ENCODE data around the gene C1QL4. TPM values are rescaled to one million over a fixed set of nuclear protein-coding genes. Genes with fewer than 3 reads are reported as not detected.

Gene C1QL4
- total RNA-seq, 2 experiments from 2014 or later, result not detected

DNA sequence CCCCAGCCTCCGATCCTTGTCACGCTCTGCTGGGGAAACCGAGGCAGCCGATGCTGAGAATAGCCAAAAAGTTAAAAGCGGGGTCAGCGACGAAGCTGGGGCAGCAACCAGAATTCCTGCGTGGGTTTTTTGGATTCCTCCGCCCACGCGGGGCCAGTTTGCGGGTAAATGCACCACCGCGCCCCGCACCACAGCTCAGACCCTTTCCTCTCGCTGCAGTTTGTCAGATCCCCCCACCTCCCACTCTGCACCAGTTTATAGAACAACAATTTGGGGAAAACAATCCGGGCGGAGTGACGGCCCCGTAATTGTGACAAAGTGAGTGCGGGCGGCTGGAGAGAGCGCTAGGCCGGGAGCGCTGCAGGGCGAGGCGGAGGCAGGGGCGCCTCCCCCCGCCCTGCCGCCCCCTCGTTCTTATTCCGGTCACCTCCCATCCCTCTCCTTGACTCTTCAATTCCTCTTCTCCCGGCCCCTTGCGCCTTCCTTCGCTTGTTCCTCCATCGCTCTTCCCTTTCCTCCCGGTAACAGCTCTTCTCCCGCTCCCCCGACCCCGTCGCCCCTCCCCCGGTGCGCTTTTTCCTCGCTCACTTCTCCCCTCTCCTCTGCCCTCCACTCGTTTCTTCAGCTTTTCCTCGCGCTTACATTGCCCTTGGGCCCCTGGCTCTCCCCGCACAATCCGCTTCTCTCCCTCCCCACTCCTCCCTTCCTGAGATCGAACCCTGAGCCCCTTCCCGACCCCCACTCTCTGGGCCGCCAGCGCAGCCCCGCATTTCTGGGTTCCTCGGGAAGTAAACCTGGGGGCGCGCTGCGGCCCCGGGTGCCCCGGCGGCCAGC, 9.1 kb upstream of the C1QL4 start:
- DNase-seq, result no peak
- ChIA-PET POLR2A (no interaction called here), CTCF (interaction anchor here (0.5 to 4.7 kb wide), 14 partner anchors 9 to 268 kb away, joined by 3 to 47 read pairs (median 14); partner anchors contain the start of genes C1QL4, PRPH, SPATS2 and TROAP)
- H3K4me3 Mint-ChIP-seq, result no peak overlapping the region
- H3K9me3 Mint-ChIP-seq, result no peaks in the 10 kb centered on the region
- no peaks in the 10 kb centered on the region for H3K36me3 Mint-ChIP-seq (ENCODE audit: low read depth)
- H3K4me1 Mint-ChIP-seq, result peaks cover 27% of the 10 kb centered on the region
- H3K27ac Mint-ChIP-seq, result no peak overlapping the region
- H3K27me3 Mint-ChIP-seq, result peaks cover 75% of the 10 kb centered on the region

DNA sequence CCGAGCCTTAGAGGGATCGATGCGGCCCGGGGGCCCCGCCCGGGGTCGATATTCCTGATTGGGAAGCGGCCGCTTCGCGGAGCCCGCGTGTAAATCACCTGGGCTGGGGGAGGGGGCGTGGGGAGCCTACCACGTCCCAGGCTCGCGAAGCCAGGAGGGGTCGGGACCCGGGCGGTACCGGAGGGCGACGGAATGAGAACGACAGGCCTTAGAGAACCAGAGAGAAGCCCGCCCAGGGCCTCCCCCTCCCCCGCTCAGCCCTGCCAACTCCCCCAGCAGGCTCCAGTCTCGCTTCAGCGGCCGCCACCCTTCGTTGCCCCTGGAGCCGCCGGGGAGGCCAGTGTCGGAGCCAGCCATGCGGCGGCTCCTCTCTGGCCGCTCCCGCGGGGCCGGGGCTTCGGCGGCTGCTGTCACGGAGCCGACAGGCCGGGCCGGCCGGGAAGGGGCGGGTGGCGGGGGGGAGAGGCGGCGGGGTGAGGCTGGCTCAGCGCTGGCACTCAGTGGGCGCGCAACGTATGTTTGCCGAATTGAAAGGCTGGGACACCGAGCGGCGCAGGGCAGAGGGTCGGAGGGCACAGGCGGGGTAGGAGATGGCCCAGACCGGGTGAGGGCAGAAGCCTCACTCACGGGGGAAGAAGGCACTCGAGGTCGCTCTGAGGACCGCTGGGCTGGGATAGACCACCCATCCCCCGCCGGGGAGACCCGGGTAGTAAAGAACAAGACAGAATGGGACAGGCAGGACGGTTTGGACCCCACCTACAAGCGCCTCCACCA, 8.2 kb upstream of the C1QL4 start:
- CTCF ChIA-PET, result interaction anchor here (2.5 to 4.7 kb wide), 4 partner anchors 13 to 167 kb away, joined by 22 to 47 read pairs (median 35); partner anchors contain the start of gene PRPH
- no peak overlapping the region for H3K27ac Mint-ChIP-seq

DNA sequence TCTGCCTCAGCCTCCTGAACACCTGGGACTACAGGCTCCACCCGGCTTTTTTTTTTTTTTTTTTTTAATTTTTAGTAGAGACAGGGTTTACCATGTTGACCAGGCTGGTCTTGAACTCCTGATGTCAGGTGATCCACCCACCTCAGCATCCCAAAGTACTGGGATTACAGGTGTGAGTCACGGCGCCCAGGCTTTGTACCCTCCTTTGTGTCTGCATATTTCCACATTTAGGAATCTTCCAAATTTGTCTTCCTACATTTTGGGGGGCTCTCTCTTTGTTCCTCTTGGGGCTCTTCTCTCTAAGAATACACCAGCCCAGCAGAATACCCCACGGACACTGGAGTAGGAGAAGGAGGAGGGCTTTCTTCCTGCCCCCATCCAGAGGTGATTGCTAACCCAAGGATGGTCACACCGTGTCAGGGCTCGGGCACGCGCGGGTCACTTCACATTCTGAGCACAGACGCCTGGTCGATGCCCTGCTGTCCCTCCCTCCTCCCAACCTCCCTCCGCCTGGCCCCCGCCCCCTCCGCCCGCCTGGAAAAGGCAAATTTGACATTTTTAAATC, 7.6 kb upstream of the C1QL4 start:
- H3K4me1 Mint-ChIP-seq, result peaks cover 27% of the 10 kb centered on the region
- POLR2A ChIA-PET, result no interaction called here
- H3K4me3 Mint-ChIP-seq, result no peak overlapping the region

More for the DNA sequence above, 8.2 kb upstream of the C1QL4 start:
- no peaks in the 10 kb centered on the region for H3K9me3 Mint-ChIP-seq
- no peak overlapping the region for H3K4me3 Mint-ChIP-seq
- DNase-seq, result no peak
- no peaks in the 10 kb centered on the region for H3K36me3 Mint-ChIP-seq (ENCODE audit: low read depth)
- peaks cover 79% of the 10 kb centered on the region for H3K27me3 Mint-ChIP-seq
- POLR2A ChIA-PET, result no interaction called here
- H3K4me1 Mint-ChIP-seq, result peaks cover 27% of the 10 kb centered on the region

DNA sequence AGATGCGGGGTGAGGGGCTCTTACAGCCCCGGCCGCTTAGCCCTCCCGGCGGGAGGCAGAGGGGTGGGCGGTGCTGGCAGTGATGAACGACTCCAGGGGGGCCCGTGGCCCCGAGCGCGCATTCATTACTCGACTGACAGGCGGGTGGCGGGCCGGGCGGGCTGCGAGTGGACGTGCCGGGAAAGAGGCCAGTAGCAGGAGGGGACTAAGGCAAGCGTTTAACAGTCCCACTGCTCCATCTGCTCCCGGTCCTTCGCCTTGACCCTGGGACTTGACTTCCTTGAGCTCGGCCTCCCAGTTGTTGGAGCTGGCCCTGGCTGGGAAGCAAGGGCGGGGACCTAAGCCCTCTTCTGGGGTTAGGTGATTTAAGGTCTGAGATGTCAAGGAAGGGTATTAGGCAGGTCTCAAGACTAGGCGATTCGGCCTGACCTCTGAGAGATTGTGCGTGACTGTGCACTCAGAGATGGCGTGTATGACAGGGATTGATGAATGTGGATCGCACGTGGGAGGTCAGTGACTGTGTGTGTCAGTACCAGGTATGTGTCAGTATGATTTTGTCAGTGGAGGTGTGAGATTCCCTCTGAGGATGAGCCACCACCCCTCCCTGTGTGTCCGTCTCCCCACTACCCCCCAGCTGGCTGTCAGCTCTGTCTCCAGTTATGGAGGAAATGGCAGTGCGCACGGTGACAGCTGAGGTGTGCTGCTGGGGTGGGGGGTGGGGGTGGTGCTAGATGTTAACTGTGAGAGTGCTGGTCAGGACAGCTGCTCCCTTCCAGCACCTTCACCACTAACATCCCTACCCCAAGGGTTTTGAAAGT, 6.1 kb upstream of the C1QL4 start:
- CTCF ChIA-PET, result interaction anchor here (0.6 to 4.0 kb wide), 16 partner anchors 11 to 1707 kb away, joined by 3 to 32 read pairs (median 6); partner anchors contain the start of genes PRPH, SPATS2 and TROAP
- H3K36me3 Mint-ChIP-seq (ENCODE audit: low read depth), result no peaks in the 10 kb centered on the region
- H3K9me3 Mint-ChIP-seq, result no peaks in the 10 kb centered on the region
- no peak for DNase-seq
- H3K27ac Mint-ChIP-seq, result no peak overlapping the region
- POLR2A ChIA-PET, result no interaction called here
- H3K4me1 Mint-ChIP-seq, result peaks cover 27% of the 10 kb centered on the region
- H3K4me3 Mint-ChIP-seq, result peak overlapping the region; percentile 27
- H3K27me3 Mint-ChIP-seq, result peaks cover 85% of the 10 kb centered on the region

More for the DNA sequence above, 7.6 kb upstream of the C1QL4 start:
- Mint-ChIP-seq H3K36me3 (ENCODE audit: low read depth) (no peaks in the 10 kb centered on the region), H3K27me3 (peaks cover 81% of the 10 kb centered on the region), H3K27ac (no peak overlapping the region), H3K9me3 (no peaks in the 10 kb centered on the region)
- CTCF ChIA-PET, result interaction anchor here (3.9 to 4.0 kb wide), 2 partner anchors 12 to 48 kb away, joined by 30 to 32 read pairs; partner anchors contain the start of gene PRPH
- DNase-seq, result no peak

DNA sequence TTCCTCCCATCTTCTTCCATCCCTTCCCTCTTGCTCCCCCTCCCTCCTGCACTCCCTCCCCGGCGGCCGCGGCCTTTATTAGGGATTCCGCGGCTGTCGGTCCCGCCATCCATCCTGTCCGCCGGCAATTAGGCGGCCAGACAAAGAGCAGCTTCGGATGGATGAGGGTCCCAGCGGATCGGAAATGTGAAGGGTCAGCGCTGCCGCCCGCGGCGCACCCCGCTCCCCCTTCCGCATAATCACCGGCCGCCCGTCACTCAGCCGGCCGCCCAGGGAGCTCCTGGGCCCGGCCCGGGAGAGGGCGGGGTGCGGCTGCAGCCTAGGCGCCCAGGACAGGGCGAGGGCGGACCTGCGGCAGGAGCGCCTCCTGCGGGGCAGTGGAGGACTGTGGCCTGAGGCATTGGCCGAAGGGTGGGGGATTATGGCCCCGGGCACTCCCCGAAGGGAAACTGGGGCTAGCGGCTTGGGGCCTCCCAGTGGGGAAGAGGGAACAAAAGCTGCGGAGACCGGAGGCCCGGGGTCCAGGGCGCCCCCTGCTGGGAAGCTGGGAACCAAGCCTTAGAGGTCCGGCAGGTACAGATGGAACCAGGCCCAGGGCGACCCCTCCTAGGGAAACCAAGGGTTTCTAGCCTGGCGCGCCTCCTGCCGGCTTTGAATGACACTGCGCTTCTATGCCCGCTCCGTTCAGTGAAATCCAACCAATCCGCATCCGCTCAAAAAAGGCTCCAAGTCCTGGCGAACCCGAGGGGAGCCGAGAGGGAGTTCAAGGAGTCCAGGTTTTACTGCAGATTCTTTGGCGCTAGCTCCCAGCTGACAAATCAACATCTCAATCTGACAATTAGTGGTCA, 5.3 kb upstream of the C1QL4 start:
- ChIA-PET CTCF (interaction anchor here (0.6 to 4.0 kb wide), 25 partner anchors 10 to 287 kb away, joined by 3 to 32 read pairs (median 4); partner anchors contain the start of genes PRPH, SPATS2 and TROAP), POLR2A (no interaction called here)
- DNase-seq, result peak; percentile 75
- peak overlapping the region; percentile 27 for H3K4me3 Mint-ChIP-seq
- H3K9me3 Mint-ChIP-seq, result no peaks in the 10 kb centered on the region
- H3K36me3 Mint-ChIP-seq (ENCODE audit: low read depth), result no peaks in the 10 kb centered on the region
- peaks cover 89% of the 10 kb centered on the region for H3K27me3 Mint-ChIP-seq
- H3K27ac Mint-ChIP-seq, result no peak overlapping the region
- peaks cover 34% of the 10 kb centered on the region for H3K4me1 Mint-ChIP-seq

DNA sequence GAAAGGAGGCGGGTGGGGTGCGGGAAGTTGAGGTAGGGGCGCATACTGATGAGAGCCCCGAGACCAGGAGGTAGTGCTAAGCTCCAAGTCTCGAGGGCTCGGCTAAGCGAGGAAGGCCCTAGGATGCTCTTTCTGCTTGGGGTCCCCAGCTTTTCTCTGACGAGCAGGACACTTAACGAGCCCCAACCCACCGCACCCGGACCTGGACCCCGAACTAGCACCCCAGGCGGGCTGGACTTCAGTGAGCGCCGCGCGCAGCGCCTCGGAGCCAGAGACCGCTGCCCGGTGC, 4.7 kb upstream of the C1QL4 start:
- DNase-seq, result no peak
- H3K27me3 Mint-ChIP-seq, result peaks cover 89% of the 10 kb centered on the region
- H3K9me3 Mint-ChIP-seq, result no peaks in the 10 kb centered on the region
- ChIA-PET CTCF (interaction anchor here (0.8 to 4.0 kb wide), 21 partner anchors 9 to 286 kb away, joined by 3 to 32 read pairs (median 4); partner anchors contain the start of genes PRPH, SPATS2 and TROAP), POLR2A (no interaction called here)
- H3K4me1 Mint-ChIP-seq, result peaks cover 34% of the 10 kb centered on the region
- no peak overlapping the region for H3K27ac Mint-ChIP-seq
- H3K36me3 Mint-ChIP-seq (ENCODE audit: low read depth), result no peaks in the 10 kb centered on the region
- peak overlapping the region; percentile 13 for H3K4me3 Mint-ChIP-seq

DNA sequence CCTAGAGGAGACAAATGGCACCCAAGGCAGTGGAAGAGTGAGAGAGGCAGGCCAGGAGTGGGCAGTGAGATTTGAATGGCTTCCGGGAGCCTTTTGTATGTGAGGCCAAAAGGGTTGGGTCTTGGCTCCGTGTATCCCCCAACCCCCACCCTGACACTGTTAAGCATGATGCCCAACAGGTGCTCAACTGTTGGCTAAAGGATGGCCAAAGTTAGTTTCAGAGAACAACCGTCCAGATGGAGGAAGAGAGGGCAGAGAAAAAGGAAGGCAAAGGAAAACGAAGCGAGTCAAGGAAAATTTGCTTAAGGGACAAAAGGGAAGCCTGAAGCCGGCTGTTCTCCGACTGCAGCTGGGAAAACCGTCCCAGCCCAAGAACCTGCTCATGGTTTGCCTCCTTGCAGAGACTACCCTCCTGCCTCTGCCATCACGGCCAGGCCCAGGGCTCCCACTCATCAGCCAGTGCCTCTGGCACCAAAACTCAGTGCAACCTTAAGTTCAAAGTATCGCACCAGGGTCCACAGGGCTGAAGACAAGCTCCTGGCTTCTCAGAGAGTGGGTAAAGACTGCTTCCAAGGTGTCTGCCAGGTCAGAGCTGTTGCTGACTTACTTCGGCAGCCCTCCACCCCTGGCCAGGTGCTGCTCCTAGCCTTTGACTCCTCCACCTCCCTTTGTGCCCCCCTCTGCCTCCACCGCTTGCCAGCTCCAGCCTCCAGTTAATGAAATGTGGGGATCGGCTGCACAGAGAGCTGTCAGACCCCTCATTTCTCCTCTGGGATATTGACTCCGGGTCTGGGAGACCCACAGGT, 4.2 kb upstream of the C1QL4 start:
- H3K4me3 Mint-ChIP-seq, result no peak overlapping the region
- peaks cover 86% of the 10 kb centered on the region for H3K27me3 Mint-ChIP-seq
- no peaks in the 10 kb centered on the region for H3K36me3 Mint-ChIP-seq (ENCODE audit: low read depth)
- H3K4me1 Mint-ChIP-seq, result peaks cover 34% of the 10 kb centered on the region
- DNase-seq, result no peak
- H3K9me3 Mint-ChIP-seq, result no peaks in the 10 kb centered on the region
- ChIA-PET POLR2A (no interaction called here), CTCF (interaction anchor here (0.7 to 4.0 kb wide), 16 partner anchors 9 to 170 kb away, joined by 3 to 32 read pairs (median 4); partner anchors contain the start of genes PRPH, SPATS2 and TROAP)
- H3K27ac Mint-ChIP-seq, result no peak overlapping the region

DNA sequence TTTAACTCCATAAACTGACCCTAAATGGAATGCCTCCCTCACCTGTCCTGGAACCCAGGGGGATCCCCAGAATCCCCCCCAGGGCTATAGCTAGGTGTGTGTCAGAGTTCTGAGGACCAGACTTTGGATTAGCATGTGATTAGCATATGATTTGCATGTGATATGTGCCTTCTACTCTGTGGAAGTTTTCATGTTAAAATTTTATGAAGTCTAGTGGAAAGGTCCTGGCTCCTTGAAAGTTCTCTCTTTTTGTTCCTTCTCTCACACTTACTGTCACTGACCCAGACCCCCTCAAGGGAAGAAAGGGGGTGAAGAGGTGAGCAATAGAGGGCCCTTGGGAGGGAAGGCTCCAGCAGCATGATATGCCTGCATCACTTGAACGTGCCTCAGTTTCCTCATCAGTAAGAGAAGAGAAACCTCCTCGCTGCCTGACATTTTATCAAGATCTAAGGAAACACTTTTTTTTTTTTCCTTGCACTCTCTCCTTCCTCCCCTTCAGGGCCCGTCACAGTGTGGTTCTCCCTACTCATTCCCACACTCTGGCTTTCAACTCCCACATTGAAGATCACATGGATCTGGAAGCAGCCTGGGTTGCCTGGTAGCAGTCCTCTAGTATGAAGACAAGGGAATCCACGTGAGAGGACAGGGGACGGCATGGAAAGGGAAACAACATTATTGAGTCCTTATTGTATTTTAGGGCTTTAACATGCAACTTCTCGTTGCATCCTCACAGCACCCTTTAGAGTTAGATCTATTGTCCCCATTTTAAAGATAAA, 3.3 kb upstream of the C1QL4 start:
- ChIA-PET POLR2A (no interaction called here), CTCF (interaction anchor here (1.0 to 4.0 kb wide), 5 partner anchors 8 to 75 kb away, joined by 3 to 32 read pairs (median 5); partner anchors contain the start of gene PRPH)
- Mint-ChIP-seq H3K9me3 (no peaks in the 10 kb centered on the region), H3K4me3 (no peak overlapping the region), H3K27me3 (peaks cover 84% of the 10 kb centered on the region), H3K36me3 (ENCODE audit: low read depth) (no peaks in the 10 kb centered on the region), H3K27ac (no peak overlapping the region), H3K4me1 (peaks cover 31% of the 10 kb centered on the region)
- DNase-seq, result no peak

DNA sequence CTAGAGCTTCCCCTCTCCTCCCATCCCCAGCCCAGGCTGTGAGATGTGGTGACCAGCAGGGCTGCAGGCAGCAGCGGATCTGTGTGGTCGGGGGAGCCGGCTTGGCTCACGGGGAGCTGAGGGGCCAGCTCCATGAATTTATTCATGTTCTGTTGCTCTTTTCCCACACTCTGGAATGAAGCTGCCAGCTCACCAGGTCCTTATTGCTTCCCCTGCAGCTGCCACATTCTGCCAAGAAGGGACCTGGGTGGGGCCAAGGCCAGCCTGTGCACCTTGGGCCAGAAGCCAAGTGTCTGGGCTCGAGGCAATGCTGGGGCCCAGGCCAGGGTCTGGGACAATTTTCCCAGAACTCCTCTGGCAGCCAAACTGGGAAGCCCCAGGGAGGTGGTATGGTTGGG, 2.5 kb upstream of the C1QL4 start:
- H3K36me3 Mint-ChIP-seq (ENCODE audit: low read depth), result no peaks in the 10 kb centered on the region
- no peak overlapping the region for H3K27ac Mint-ChIP-seq
- H3K9me3 Mint-ChIP-seq, result no peaks in the 10 kb centered on the region
- peaks cover 33% of the 10 kb centered on the region for H3K4me1 Mint-ChIP-seq
- no peak for DNase-seq
- no peak overlapping the region for H3K4me3 Mint-ChIP-seq
- ChIA-PET POLR2A (no interaction called here), CTCF (interaction anchor here (1.2 kb wide), 1 partner anchor 9 kb away, joined by 5 read pairs; no protein-coding TSS in a partner anchor)
- H3K27me3 Mint-ChIP-seq, result peaks cover 88% of the 10 kb centered on the region

DNA sequence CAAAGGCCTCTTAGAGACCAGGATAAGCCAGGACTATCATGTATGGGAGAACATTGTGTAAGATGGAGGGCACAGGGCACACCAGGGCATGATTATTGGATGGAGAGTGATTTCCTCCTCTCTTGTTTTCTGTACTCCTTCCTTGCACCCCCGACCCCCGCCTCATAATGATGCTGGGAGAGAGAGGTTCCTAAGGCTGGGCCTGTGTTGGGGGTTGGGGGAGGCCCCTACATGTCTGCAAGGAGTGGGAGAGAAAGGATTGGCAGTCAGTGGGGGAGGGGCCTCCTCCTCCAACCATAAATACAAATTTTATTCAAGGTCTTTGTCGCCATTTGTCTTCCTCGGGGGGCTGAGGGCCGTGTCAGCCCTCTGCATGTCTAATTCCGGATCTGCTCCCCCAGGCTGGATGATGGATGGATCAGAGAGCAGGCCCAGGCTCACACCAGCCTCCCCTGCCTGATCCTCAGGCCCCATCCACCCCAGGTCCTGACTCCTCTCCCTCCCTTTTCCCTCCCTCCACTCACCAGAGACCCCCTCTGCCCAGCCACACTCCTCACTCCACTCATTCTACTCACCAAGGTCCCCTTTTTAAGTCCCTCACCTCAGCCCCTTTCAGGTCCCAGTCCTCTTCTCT, 2.0 kb upstream of the C1QL4 start:
- H3K4me3 Mint-ChIP-seq, result no peak overlapping the region
- no peaks in the 10 kb centered on the region for H3K9me3 Mint-ChIP-seq
- POLR2A ChIA-PET, result no interaction called here
- peaks cover 33% of the 10 kb centered on the region for H3K4me1 Mint-ChIP-seq
- H3K36me3 Mint-ChIP-seq (ENCODE audit: low read depth), result no peaks in the 10 kb centered on the region
- peaks cover 87% of the 10 kb centered on the region for H3K27me3 Mint-ChIP-seq
- CTCF ChIA-PET, result interaction anchor here (1.2 to 4.6 kb wide), 5 partner anchors 8 to 50 kb away, joined by 5 to 29 read pairs (median 17); partner anchors contain the start of genes DNAJC22, PRPH and TROAP
- no peak for DNase-seq
- no peak overlapping the region for H3K27ac Mint-ChIP-seq
